HEK293 (cell line): ENCODE data around the gene CYP39A1.

Experiments
- CTCF ChIA-PET: fragments of 350-600 bp; formaldehyde crosslinking; extraction: SDS; loops from one replicate; lab custom pipeline; 2021; ENCODE audit warnings: antibody characterized with exemption; lab: Yijun Ruan, JAX
- POLR2A ChIA-PET: fragments of 300-600 bp; formaldehyde crosslinking; extraction: SDS; loops from one replicate; lab custom pipeline; 2020; ENCODE audit warnings: antibody characterized with exemption, inconsistent platforms; lab: Yijun Ruan, JAX
- H3K27ac ChIP-seq: fragments of 200-500 bp; sonication (Bioruptor generic); 2 replicates; pipeline ENCODE4 v1.5.1; 2014; ENCODE audit warnings: low read depth, low read length, control low read depth, inconsistent platforms; ENCODE audit errors: extremely low read depth
- H3K36me3 ChIP-seq, 2 experiments: fragments of 200-500 bp in 1 of 2; sonication (Bioruptor generic) in 1 of 2; 1 replicate in 1 of 2; 2 replicates in 1 of 2; pipeline ENCODE4 v1.5.1; 2014 to 2017; ENCODE audit warnings: inconsistent platforms in 2 of 2, low read length in 2 of 2; ENCODE audit not compliant: control insufficient read depth in 2 of 2, insufficient read depth in 1 of 2
- H3K4me1 ChIP-seq: fragments of 200-500 bp; sonication (Bioruptor generic); 2 replicates; pipeline ENCODE4 v1.5.1; 2014; ENCODE audit warnings: mild to moderate bottlenecking, low read length, inconsistent platforms; ENCODE audit not compliant: control insufficient read depth, insufficient read depth
- H3K4me3 ChIP-seq: 2 replicates; pipeline ENCODE4 v1.5.1; 2011; ENCODE audit warnings: low read depth, mild to moderate bottlenecking, control low read depth, low read length, moderate library complexity
- H3K9me3 ChIP-seq: fragments of 200-500 bp; sonication (Bioruptor generic); 2 replicates; pipeline ENCODE4 v1.5.1; 2014; ENCODE audit warnings: low read depth, low read length, inconsistent platforms; ENCODE audit not compliant: control insufficient read depth, insufficient read depth
- EGR2 ChIP-seq: fragments of 450-650 bp; formaldehyde crosslinking; IDR thresholded peaks from 2 replicates; pipeline ENCODE4 v1.5.1; 2016; ENCODE audit warnings: low read depth, missing biosample characterization, missing genetic modification characterization
- KLF10 ChIP-seq: fragments of 450-650 bp; IDR thresholded peaks from 2 replicates; pipeline ENCODE4 v1.5.1; 2018; ENCODE audit warnings: missing biosample characterization, mild to moderate bottlenecking, missing genetic modification characterization
- MYNN ChIP-seq: fragments of 450-650 bp; formaldehyde crosslinking; IDR thresholded peaks from 2 replicates; pipeline ENCODE4 v1.5.1; 2016; ENCODE audit warnings: missing biosample characterization, missing genetic modification characterization, borderline replicate concordance
- REPIN1 ChIP-seq: fragments of 450-650 bp; formaldehyde crosslinking; IDR thresholded peaks from 2 replicates; pipeline ENCODE4 v1.5.1; 2017; ENCODE audit warnings: missing biosample characterization, missing genetic modification characterization, low read depth
- YY2 ChIP-seq: fragments of 450-650 bp; formaldehyde crosslinking; IDR thresholded peaks from 2 replicates; pipeline ENCODE4 v1.5.1; 2016; ENCODE audit warnings: missing biosample characterization, missing genetic modification characterization
- ZBTB17 ChIP-seq: fragments of 450-650 bp; formaldehyde crosslinking; IDR thresholded peaks from 2 replicates; pipeline ENCODE4 v1.5.1; 2016; ENCODE audit warnings: missing biosample characterization, missing genetic modification characterization
- ZIC2 ChIP-seq: fragments of 450-650 bp; formaldehyde crosslinking; IDR thresholded peaks from 2 replicates; pipeline ENCODE4 v1.5.1; 2016; ENCODE audit warnings: missing biosample characterization, missing genetic modification characterization
- ZNF169 ChIP-seq: fragments of 450-650 bp; formaldehyde crosslinking; IDR thresholded peaks from 2 replicates; pipeline ENCODE4 v1.5.1; 2016; ENCODE audit warnings: missing biosample characterization, missing genetic modification characterization
- ZNF302 ChIP-seq: fragments of 450-650 bp; formaldehyde crosslinking; IDR thresholded peaks from 2 replicates; pipeline ENCODE4 v1.5.1; 2016; ENCODE audit warnings: missing biosample characterization, missing genetic modification characterization, low read depth
- ZNF416 ChIP-seq: fragments of 450-650 bp; formaldehyde crosslinking; IDR thresholded peaks from 2 replicates; pipeline ENCODE4 v1.5.1; 2016; ENCODE audit warnings: missing biosample characterization, missing genetic modification characterization
- TF ChIP-seq, protein P1 (sequence below): fragments of 450-650 bp; formaldehyde crosslinking; IDR thresholded peaks from 2 replicates; pipeline ENCODE4 v1.5.1; 2016; ENCODE audit warnings: missing biosample characterization, missing genetic modification characterization
- TF ChIP-seq, protein P2 (sequence below): fragments of 450-650 bp; formaldehyde crosslinking; IDR thresholded peaks from 2 replicates; pipeline ENCODE4 v1.5.1; 2016; ENCODE audit warnings: missing biosample characterization, missing genetic modification characterization, borderline replicate concordance

The CYP39A1 gene

DNA sequence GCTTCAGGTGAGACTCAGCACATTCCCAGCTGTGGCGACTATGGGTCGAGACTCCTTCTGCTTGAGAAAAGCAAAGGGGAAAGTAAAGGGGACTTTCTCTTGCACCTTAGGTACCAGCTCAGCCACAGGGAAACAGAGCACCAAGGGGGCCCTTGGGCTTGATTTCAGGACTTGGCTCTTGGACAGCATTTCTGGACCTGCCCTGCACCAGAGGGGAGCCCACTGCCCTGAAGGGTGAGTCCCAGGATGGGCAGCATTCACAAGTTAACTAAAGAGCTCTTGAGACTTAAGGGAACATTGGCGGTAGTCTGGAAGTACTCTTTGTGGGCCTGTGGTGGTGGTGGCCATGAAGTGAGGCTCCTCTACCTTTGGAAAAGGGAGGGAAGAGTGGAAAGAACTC lies 111.1 kb downstream of the CYP39A1 start:
- ChIA-PET POLR2A (no interaction called here), CTCF (interaction anchor here (0.8 to 1.1 kb wide), 2 partner anchors 9 to 450 kb away, joined by 3 read pairs; no protein-coding TSS in a partner anchor)
- Histone ChIP-seq H3K4me1 (0 out of 2 replicates have a peak, but pooled peaks cover 5% of the 10 kb centered on the region), H3K4me3 (no peak overlapping the region), H3K27ac (no peak overlapping the region), H3K9me3 (no peaks in the 10 kb centered on the region), H3K36me3 (no peaks in the 10 kb centered on the region)
- TF ChIP-seq REPIN1 (tag by site-specific recombination) (no peak), ZNF302 (tag by site-specific recombination) (no peak)
- TF ChIP-seq, protein P1, sequence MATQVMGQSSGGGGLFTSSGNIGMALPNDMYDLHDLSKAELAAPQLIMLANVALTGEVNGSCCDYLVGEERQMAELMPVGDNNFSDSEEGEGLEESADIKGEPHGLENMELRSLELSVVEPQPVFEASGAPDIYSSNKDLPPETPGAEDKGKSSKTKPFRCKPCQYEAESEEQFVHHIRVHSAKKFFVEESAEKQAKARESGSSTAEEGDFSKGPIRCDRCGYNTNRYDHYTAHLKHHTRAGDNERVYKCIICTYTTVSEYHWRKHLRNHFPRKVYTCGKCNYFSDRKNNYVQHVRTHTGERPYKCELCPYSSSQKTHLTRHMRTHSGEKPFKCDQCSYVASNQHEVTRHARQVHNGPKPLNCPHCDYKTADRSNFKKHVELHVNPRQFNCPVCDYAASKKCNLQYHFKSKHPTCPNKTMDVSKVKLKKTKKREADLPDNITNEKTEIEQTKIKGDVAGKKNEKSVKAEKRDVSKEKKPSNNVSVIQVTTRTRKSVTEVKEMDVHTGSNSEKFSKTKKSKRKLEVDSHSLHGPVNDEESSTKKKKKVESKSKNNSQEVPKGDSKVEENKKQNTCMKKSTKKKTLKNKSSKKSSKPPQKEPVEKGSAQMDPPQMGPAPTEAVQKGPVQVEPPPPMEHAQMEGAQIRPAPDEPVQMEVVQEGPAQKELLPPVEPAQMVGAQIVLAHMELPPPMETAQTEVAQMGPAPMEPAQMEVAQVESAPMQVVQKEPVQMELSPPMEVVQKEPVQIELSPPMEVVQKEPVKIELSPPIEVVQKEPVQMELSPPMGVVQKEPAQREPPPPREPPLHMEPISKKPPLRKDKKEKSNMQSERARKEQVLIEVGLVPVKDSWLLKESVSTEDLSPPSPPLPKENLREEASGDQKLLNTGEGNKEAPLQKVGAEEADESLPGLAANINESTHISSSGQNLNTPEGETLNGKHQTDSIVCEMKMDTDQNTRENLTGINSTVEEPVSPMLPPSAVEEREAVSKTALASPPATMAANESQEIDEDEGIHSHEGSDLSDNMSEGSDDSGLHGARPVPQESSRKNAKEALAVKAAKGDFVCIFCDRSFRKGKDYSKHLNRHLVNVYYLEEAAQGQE: peak; percentile 67

DNA sequence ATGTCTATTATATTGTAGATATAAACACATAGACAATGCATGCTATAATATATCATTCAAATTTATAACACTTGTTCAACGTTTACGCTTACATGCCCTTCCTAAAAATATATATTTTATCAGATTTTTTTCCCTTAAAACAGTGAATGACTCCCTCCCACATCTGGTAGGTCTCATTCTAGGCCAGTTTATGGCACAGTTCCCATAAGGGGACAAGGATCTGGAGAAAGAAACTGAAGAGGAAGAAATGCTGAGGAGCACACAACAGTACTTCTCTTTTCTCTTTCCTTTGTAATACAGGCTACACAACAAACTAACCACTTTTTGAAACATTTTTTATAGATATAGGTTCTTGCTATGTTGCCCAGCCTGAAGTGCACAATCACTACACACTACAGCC lies 112.8 kb downstream of the CYP39A1 start:
- H3K9me3 ChIP-seq: no peaks in the 10 kb centered on the region
- no peaks in the 10 kb centered on the region for H3K36me3 ChIP-seq
- POLR2A ChIA-PET: no interaction called here
- CTCF ChIA-PET: interaction anchor here (0.6 kb wide), 1 partner anchor 18 kb away, joined by 3 read pairs; no protein-coding TSS in a partner anchor
- TF ChIP-seq ZIC2 (tag by site-specific recombination) (no peak), KLF10 (tag by site-specific recombination) (no peak)
- TF ChIP-seq, protein P2, sequence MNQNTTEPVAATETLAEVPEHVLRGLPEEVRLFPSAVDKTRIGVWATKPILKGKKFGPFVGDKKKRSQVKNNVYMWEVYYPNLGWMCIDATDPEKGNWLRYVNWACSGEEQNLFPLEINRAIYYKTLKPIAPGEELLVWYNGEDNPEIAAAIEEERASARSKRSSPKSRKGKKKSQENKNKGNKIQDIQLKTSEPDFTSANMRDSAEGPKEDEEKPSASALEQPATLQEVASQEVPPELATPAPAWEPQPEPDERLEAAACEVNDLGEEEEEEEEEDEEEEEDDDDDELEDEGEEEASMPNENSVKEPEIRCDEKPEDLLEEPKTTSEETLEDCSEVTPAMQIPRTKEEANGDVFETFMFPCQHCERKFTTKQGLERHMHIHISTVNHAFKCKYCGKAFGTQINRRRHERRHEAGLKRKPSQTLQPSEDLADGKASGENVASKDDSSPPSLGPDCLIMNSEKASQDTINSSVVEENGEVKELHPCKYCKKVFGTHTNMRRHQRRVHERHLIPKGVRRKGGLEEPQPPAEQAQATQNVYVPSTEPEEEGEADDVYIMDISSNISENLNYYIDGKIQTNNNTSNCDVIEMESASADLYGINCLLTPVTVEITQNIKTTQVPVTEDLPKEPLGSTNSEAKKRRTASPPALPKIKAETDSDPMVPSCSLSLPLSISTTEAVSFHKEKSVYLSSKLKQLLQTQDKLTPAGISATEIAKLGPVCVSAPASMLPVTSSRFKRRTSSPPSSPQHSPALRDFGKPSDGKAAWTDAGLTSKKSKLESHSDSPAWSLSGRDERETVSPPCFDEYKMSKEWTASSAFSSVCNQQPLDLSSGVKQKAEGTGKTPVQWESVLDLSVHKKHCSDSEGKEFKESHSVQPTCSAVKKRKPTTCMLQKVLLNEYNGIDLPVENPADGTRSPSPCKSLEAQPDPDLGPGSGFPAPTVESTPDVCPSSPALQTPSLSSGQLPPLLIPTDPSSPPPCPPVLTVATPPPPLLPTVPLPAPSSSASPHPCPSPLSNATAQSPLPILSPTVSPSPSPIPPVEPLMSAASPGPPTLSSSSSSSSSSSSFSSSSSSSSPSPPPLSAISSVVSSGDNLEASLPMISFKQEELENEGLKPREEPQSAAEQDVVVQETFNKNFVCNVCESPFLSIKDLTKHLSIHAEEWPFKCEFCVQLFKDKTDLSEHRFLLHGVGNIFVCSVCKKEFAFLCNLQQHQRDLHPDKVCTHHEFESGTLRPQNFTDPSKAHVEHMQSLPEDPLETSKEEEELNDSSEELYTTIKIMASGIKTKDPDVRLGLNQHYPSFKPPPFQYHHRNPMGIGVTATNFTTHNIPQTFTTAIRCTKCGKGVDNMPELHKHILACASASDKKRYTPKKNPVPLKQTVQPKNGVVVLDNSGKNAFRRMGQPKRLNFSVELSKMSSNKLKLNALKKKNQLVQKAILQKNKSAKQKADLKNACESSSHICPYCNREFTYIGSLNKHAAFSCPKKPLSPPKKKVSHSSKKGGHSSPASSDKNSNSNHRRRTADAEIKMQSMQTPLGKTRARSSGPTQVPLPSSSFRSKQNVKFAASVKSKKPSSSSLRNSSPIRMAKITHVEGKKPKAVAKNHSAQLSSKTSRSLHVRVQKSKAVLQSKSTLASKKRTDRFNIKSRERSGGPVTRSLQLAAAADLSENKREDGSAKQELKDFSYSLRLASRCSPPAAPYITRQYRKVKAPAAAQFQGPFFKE (tag by site-specific recombination): no peak
- no peak overlapping the region for H3K27ac ChIP-seq
- no peak overlapping the region for H3K4me3 ChIP-seq
- H3K4me1 ChIP-seq: 0 out of 2 replicates have a peak, but pooled peaks cover 5% of the 10 kb centered on the region

DNA sequence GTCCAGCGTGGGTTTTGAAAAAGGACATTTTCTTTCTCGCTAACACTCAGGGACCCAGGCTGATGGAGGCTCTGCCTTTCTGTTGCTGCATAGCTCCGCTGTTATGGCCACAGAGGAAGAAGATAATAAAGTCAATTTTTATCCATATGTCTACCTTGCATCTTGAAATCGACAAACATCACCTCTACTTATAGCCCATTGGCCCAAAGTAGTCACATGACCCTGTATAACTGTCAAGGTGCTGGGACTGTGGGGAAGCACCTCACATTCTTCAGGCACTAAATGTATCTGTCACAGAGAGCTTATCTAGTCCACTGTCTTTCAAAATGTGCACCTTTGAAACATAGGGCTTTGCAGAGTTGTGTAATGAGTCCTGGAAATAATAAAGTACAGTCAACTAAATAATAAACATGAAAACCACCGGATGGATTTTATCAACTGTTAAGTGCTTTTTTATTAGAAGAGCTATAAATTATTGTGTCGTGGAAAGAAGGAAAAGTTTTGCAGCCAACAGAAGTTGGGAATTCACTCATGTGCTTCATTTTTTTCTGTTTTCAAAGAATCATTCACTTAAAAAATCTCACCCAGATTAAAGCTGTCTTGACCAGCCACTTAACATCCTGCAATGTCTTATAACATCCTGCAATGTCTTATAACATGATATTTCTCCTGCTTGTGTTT lies 113.7 kb downstream of the CYP39A1 start:
- POLR2A ChIA-PET: no interaction called here
- no peaks in the 10 kb centered on the region for H3K36me3 ChIP-seq
- H3K4me3 ChIP-seq: no peak overlapping the region
- CTCF ChIA-PET: interaction anchor here (0.7 kb wide), 1 partner anchor 8 kb away, joined by 3 read pairs; no protein-coding TSS in a partner anchor
- H3K9me3 ChIP-seq: no peaks in the 10 kb centered on the region
- 0 out of 2 replicates have a peak, but pooled peaks cover 5% of the 10 kb centered on the region for H3K4me1 ChIP-seq
- H3K27ac ChIP-seq: no peak overlapping the region
- no peak for TF ChIP-seq YY2 (tag by site-specific recombination)
- TF ChIP-seq ZBTB17 (tag by site-specific recombination): no peak
- no peak for TF ChIP-seq MYNN (tag by site-specific recombination)
- no peak for TF ChIP-seq KLF10 (tag by site-specific recombination)
- TF ChIP-seq ZNF169 (tag by site-specific recombination): no peak
- no peak for TF ChIP-seq ZNF416 (tag by site-specific recombination)
- no peak for TF ChIP-seq EGR2
- TF ChIP-seq, protein P2 (tag by site-specific recombination): no peak
